Endometrial microvascular endothelial cells (primary cell): Measurements from ENCODE around the gene FBXW4. TPM values are rescaled to one million over a fixed set of nuclear protein-coding genes. Genes with fewer than 3 reads are reported as not detected.

Experiments
- in situ Hi-C: cut with HindIII; loops from 2 replicates; pipeline ENCODE4 v1.10.0; 2017; ENCODE audit warnings: low sequenced_read_pairs, low pct_unique_long_range_greater_than_20kb; ENCODE audit errors: inconsistent ontology term
- total RNA-seq: library from RNA; depleted of rRNA; stranded (reverse); fragments of >200 nt; gene quantifications from one replicate; pipeline ENCODE4 v1.2.3, GENCODE V29; 2015; ENCODE audit errors: inconsistent ontology term

The FBXW4 gene
- total RNA-seq, 1 donor from 2014 or later = 13.9 TPM

- in situ Hi-C loops = loop anchor here (25.0 kb wide), 1 partner anchor 212 kb away; the partner anchor contains the start of genes FGF8 and NPM3
These were observed 119.3 kb downstream of the FBXW4 start for GRCh38 chr10:101575580-101576210.

DNA sequence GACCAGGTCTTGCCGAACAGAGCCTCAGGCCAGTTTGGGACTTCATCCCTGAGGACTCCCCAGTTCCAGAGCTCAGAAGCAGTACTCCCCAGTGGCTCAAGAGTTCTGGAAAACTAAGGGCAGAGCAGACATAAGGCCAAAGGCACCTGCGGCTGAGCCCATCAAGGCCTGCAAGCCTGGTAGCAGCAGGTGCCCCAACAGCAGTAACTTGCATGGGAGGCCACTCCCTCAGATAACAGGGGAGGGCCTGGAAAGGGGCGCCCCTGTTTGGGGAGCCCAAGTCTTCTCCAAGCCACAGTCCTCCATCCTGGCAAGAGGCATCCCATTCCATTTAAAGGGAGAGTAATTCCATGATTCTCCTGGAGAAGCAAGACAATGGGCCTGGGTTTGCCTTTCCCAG lies 119.9 kb downstream of the FBXW4 start:
- in situ Hi-C loops = loop anchor here (25.0 kb wide), 1 partner anchor 212 kb away; the partner anchor contains the start of genes FGF8 and NPM3

GRCh38 chr10:101573885-101574753 lies 120.9 kb downstream of the FBXW4 start:
- in situ Hi-C loops = no loop called here

DNA sequence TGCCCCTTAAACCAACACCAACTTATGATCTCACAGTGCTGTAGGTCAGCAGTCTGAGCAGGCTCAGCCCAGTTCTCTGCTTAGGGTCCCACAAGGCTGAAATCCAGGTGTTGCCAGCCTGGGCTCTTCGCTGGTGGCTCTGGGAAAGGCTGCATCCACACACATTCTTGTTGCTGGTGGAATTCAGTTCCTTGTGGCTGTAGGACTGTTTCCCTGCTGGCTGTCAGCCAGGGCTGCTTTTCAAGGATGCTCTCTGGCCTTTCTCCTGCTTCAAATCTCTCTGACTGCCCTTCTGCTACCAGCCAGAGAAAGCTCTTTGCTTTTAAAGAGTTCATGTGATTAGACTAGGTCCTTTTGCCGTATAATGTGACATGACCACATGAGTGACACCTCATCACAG lies 122.2 kb downstream of the FBXW4 start:
- in situ Hi-C loops = no loop called here

DNA sequence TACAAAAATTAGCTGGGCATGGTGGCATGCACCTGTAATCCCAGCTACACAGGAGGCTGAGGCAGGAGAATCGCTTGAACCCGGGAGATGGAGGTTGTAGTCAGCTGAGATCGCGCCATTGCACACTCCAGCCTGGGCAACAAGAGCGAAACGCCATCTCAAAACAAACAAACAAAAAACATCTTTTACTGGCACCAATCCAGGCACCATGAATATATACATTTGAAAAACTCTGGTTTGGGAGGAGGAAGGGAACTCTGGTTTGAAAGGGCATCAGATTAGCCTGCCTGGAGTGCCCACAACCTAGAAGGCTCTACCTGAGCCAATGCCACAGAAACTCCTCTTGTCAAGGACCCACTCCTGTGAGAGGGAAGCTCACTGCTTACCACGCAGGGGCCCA lies 122.8 kb downstream of the FBXW4 start:
- in situ Hi-C loops = no loop called here

- in situ Hi-C loops = no loop called here
These were observed 123.6 kb downstream of the FBXW4 start for GRCh38 chr10:101571271-101571925.

DNA sequence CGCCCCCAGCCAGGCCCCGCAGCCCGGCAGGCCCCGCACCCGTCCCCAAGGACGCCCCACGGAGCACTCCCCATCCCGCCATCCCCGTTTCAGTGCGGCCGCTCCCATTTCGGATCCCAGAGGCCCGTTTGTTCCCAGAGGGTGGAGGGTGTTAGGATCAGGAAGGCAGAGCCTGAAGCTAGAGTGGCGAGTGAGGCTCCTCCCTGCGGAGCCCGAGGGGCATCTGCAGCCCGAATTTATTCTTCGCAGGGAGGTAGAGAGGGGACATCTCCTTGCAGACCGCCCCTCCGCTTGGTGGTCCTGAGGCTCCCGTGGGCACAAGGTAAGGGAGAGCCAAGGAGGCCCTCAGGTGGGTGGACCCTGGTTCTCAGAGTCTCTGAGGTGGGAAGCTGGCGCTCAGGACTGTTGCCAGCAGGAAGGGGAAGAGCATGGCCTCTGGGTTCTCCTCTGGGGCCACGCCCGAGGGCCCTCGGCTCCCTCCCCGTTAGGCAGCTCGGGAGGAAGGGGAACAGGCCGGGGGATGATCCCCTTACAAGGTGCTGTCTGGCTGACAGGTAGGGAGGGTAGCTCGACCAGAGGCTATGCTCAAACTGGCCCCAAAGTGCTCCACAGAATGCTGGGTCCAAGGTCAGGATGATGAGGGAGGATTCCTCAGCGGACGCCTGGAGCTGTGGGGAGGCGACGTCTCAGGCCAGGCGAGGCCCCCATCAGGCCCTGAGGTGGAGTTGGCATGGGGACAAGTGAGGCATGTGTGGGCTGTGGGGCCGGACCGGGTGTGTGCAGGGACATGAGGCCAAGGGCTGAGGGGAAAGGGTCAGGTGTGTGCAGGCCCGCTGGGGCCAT lies 124.3 kb downstream of the FBXW4 start:
- in situ Hi-C loops = no loop called here

GRCh38 chr10:101569622-101570427 lies 125.1 kb downstream of the FBXW4 start:
- in situ Hi-C loops = no loop called here

DNA sequence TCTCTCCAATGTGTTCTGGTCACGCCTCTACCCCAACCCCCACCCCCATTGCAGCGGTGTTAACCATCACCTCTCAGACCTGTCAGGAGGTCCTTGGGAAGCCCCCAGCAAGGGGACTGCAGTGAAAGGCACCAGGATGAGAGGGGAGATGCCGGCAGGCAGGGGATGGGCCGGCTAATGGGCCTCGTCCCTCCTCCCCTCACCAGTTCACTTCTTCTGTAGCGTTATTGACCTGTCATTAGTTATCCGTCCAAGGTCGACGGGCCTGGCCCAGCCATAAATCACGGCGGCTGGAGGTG lies 125.7 kb downstream of the FBXW4 start:
- in situ Hi-C loops = no loop called here

GRCh38 chr10:101568054-101568745 lies 126.8 kb downstream of the FBXW4 start:
- in situ Hi-C loops = no loop called here

- in situ Hi-C loops = no loop called here
These were observed 127.6 kb downstream of the FBXW4 start for GRCh38 chr10:101567165-101568006.

DNA sequence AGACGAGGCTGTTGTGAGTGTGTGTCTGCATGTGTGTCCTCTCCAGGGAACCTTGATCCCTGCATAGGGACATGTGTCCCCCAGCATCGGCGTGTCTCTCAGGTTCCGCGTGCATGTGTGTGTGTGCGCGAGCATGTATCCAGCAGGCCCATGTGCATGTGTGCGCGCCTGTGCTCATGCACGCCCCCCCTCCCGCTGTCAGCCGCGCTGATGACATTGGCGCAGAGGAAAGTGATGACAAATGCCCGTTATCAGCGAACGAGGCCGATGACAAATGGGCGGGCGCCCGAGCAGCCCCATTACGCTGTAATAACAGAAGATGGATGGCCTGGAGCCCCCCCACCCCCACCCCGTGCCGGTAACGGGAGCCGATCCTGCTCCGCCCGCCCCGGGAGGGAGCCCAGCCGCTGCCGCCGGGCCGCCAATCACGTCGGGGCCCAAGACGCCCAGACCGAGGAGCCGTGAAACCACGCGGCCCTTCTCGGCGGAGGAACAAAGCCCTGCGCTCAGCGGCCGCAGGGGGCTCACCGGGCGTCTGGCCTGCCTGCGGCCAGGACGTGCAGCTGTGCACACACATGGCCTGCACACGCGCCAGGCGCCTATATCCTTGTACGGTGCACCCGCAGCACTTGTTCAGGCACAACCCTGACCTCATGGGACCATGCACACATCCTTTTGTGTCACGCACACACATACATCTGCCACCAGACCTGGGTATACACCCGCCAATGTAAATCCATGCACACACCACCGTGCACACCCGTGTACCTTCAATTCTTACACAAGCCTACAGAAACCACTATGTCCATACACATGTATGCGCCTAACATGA lies 128.4 kb downstream of the FBXW4 start:
- in situ Hi-C loops = no loop called here

- in situ Hi-C loops = no loop called here
These were observed 129.0 kb downstream of the FBXW4 start for GRCh38 chr10:101565936-101566332.

- in situ Hi-C loops = no loop called here
These were observed 129.5 kb downstream of the FBXW4 start for GRCh38 chr10:101565370-101565900.

DNA sequence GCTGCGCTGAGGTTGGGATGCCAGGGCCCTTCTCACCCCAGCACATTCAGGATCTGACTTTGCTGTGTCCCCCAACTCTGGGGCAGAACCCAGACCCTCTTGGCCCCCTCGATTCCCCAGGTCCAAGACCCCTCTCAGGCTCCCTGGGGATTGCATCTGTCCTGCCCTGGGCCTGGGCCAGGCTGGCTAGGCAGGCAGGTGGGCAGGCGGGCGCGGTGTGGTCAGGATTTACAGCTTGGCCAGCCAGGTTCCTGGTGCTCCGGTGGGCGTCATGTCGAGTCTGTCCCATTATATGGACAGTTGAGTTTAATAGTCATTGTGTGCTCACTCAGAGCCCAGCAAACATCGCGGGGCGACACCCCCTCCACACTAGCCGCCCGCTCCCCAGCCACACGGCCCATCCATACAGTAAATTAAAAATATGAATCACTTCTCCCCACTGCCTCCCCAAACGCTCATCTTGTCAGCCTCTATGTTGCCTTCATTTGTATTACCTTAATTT lies 130.4 kb downstream of the FBXW4 start:
- in situ Hi-C loops = no loop called here
